ENCODE results near the gene FANCF.

Gene FANCF

DNA sequence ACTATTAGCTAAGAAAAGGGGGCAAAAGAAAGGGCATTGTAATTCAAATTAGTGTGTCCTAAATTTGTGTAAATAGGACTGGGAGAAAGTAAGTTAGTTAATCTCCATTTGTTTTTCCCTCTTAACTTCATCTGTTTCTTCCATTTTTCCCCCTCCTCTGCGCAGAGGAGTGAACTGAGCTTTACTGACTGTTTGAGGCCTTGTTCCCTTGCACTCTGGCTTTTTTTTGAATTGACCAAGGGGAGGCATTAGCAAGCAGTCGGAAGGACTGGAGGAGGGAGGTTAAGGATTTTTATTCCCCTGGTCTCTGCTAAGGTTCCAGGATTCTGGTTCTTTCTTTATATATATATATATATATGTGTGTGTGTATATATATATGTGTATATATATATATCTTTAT is 15.2 kb upstream of the FANCF start:
- no peak for DNase-seq (ENCODE audit: extremely low read depth, low read depth)
- H3K4me3 ChIP-seq (replicated peaks; ENCODE audit: low read depth, low read length): no peak overlapping the region
- TF ChIP-seq, protein P1, sequence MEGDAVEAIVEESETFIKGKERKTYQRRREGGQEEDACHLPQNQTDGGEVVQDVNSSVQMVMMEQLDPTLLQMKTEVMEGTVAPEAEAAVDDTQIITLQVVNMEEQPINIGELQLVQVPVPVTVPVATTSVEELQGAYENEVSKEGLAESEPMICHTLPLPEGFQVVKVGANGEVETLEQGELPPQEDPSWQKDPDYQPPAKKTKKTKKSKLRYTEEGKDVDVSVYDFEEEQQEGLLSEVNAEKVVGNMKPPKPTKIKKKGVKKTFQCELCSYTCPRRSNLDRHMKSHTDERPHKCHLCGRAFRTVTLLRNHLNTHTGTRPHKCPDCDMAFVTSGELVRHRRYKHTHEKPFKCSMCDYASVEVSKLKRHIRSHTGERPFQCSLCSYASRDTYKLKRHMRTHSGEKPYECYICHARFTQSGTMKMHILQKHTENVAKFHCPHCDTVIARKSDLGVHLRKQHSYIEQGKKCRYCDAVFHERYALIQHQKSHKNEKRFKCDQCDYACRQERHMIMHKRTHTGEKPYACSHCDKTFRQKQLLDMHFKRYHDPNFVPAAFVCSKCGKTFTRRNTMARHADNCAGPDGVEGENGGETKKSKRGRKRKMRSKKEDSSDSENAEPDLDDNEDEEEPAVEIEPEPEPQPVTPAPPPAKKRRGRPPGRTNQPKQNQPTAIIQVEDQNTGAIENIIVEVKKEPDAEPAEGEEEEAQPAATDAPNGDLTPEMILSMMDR (IDR thresholded peaks at IDR 0.05; ENCODE audit: low read depth, low read length, missing control alignments): no peak

DNA sequence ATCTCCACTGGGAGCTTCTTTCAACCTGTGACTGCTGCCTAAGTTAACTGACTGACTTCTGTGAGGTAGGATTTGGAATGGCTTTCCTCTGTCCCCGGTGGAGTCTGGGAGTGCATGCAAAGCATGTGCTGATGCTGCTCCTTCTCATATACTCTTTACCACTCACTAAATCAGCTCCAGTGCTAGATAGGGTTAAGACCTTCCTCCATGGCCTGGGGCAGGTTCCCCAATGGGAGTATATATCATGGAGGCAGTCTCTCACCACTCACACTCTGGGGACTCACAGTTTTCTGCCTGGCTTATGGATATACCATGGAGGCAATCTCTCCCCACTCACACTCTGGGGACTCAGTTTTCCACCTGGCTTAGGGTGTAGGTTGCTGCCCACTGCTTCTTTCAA is 10.1 kb upstream of the FANCF start:
- H3K4me3 ChIP-seq (replicated peaks; ENCODE audit: low read depth, low read length): no peak overlapping the region
- TF ChIP-seq, protein P1 (IDR thresholded peaks at IDR 0.05; ENCODE audit: low read depth, low read length, missing control alignments): no peak
- DNase-seq (ENCODE audit: extremely low read depth, low read depth): no peak

DNA sequence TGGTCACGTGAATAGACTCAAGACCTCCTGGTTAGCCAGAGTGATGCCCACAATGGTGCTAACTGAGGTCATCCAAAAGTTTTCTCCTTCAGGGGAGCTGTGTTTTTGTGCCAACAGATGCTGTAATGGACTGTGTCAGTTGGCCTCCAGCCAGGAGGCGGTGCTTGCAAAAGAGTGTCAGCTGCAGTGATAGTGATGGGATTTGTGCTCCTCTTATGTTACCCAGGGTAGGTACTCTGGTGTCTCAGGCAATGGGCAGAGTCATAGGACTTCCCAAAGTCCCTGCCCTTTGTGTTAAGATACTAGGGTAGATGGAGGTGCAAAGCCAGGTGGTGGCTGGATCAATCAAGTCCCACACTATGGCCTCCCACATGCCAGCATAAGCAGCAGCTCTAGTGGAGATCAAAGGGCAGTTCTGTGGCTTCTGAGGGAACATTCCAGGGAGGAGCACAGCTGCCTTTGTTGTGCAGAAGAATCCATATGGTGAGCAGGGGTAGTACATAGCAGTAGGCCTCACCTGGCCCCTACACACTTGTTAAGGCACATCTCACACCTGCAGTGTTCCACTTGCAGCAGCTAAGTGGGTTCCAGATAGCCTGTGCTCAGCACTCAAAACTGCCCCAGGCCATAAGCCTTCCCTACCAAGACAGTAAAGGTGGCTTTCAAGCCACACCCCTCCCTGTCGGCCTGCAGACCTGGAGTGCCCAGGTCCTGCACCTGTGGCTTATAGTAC is 9.4 kb upstream of the FANCF start:
- peak; percentile 15 for DNase-seq (ENCODE audit: extremely low read depth, low read depth)
- TF ChIP-seq, protein P1 (IDR thresholded peaks at IDR 0.05; ENCODE audit: low read depth, low read length, missing control alignments): no peak
- no peak overlapping the region for H3K4me3 ChIP-seq (replicated peaks; ENCODE audit: low read depth, low read length)

DNA sequence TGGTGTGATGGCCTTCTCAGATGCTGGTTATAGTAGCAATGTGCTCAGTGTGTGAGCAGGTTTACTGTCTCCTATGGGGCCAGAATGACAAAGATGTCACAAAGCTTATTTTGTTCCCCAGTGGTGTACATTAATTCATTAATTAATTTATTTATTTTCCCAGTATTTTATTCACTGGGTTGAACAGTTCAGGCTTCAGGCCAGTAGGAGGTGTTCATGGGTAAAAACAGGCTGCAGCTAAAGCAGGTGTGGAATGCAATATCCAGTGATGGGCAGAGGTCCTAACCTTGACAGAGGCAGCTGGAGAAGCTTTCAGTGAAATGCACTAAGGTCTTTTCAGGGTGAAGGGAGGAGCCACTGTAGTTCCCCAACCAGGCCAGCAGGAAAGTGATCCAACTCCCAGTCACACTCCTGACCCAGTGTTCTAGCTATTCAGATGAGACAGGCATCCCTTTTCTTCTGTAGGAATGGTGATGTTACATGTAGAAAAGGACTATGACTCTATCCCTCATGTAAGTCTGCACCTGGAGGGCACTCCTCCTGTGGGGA is 7.8 kb upstream of the FANCF start:
- DNase-seq (ENCODE audit: extremely low read depth, low read depth): no peak
- H3K4me3 ChIP-seq (replicated peaks; ENCODE audit: low read depth, low read length): no peak overlapping the region
- TF ChIP-seq, protein P1 (IDR thresholded peaks at IDR 0.05; ENCODE audit: low read depth, low read length, missing control alignments): no peak

DNA sequence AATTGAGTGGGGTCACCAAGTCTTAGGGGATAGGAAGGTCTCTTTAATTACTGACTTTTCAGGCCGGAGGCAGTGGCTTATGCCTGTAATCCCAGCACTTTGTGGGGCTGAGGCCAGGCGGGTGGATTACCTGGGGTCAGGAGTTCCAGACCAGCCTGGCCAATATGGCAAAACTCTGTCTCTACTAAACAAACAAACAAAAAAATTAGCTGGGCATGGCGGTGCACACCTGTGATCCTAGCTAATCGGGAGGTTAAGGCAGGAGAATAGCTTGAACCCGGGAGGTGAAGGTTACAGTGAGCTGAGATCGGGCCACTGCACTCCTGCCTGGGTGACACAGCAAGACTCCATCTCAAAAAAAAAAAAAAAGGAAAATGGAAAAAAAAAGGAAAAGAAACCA is 1.8 kb upstream of the FANCF start:
- H3K4me3 ChIP-seq (replicated peaks; ENCODE audit: low read depth, low read length): no peak overlapping the region
- DNase-seq (ENCODE audit: extremely low read depth, low read depth): no peak
- TF ChIP-seq, protein P1 (IDR thresholded peaks at IDR 0.05; ENCODE audit: low read depth, low read length, missing control alignments): no peak

DNA sequence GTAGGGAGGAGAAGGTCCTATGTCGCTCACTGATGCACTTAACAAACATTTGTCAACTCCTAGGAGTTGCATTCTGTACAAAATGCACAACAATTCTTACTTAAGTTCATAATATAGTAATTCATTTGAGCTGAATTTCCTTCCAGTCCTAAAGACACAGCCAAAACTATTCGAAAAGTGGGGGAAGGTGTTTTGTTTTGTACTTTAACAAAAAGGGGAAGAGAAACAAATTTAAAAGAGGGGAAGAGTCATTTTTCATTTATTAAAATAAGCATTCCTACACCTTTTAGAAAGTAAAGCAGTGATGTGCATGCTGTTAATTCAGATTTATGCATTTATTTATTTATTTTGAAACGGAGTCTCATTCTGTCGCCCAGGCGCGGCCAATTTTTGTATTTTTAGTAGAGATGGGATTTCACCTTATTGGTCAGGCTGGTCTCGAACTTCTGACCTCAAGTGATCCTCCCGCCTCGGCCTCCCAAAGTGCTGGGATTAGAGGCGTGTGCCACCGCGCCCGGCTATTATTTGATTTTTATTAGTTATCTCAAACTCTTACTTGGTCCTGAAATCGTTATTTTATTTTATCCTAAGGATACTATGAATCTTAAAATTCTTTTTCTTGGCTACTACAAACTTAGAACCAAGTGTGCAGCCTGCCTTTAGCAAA is 1.1 kb upstream of the FANCF start:
- DNase-seq (ENCODE audit: extremely low read depth, low read depth): no peak
- no peak overlapping the region for H3K4me3 ChIP-seq (replicated peaks; ENCODE audit: low read depth, low read length)
- TF ChIP-seq, protein P1 (IDR thresholded peaks at IDR 0.05; ENCODE audit: low read depth, low read length, missing control alignments): no peak

Measured in HFF-Myc (cell line).